Measurements from ENCODE around the gene REV1.
"Not testable (repeated sequence)": the region's sequence is repeated elsewhere in the genome, so short reads cannot be mapped to it uniquely, and the experiment has no call there.

REV1 gene

GRCh38 chr2:99388892-99389291 is 100.9 kb downstream of the REV1 start:
- no peak overlapping the region for H3K4me3 Mint-ChIP-seq
- H3K27ac Mint-ChIP-seq = no peak overlapping the region
- H3K4me1 Mint-ChIP-seq (ENCODE audit: low read depth) = no peaks in the 10 kb centered on the region
- H3K27me3 Mint-ChIP-seq = no peaks in the 10 kb centered on the region
- H3K9me3 Mint-ChIP-seq = no peaks in the 10 kb centered on the region
- peaks cover 64% of the 10 kb centered on the region for H3K36me3 Mint-ChIP-seq (ENCODE audit: low read depth)

- H3K27ac Mint-ChIP-seq = peak overlapping the region; percentile 47
- no peaks in the 10 kb centered on the region for H3K4me1 Mint-ChIP-seq (ENCODE audit: low read depth)
- peaks cover 78% of the 10 kb centered on the region for H3K36me3 Mint-ChIP-seq (ENCODE audit: low read depth)
- H3K9me3 Mint-ChIP-seq = no peaks in the 10 kb centered on the region
- no peaks in the 10 kb centered on the region for H3K27me3 Mint-ChIP-seq
- no peak overlapping the region for H3K4me3 Mint-ChIP-seq
These were observed 103.8 kb downstream of the REV1 start for GRCh38 chr2:99386011-99386410.

GRCh38 chr2:99382143-99382542 is 107.7 kb downstream of the REV1 start:
- Mint-ChIP-seq H3K4me3 (no peak overlapping the region), H3K36me3 (ENCODE audit: low read depth) (peaks cover 82% of the 10 kb centered on the region), H3K27ac (no peak overlapping the region), H3K27me3 (no peaks in the 10 kb centered on the region), H3K9me3 (no peaks in the 10 kb centered on the region), H3K4me1 (ENCODE audit: low read depth) (peaks cover 23% of the 10 kb centered on the region)

GRCh38 chr2:99380376-99381010 is 109.3 kb downstream of the REV1 start:
- Mint-ChIP-seq H3K36me3 (ENCODE audit: low read depth) (peaks cover 85% of the 10 kb centered on the region), H3K27ac (peak overlapping the region; percentile 34), H3K4me3 (no peak overlapping the region), H3K4me1 (ENCODE audit: low read depth) (peaks cover 31% of the 10 kb centered on the region), H3K27me3 (no peaks in the 10 kb centered on the region), H3K9me3 (no peaks in the 10 kb centered on the region)

- Mint-ChIP-seq H3K27me3 (no peaks in the 10 kb centered on the region), H3K9me3 (no peaks in the 10 kb centered on the region), H3K36me3 (ENCODE audit: low read depth) (peaks cover 94% of the 10 kb centered on the region), H3K4me1 (ENCODE audit: low read depth) (peaks cover 31% of the 10 kb centered on the region), H3K4me3 (no peak overlapping the region), H3K27ac (peak overlapping the region; percentile 23)
These were observed 111.9 kb downstream of the REV1 start for GRCh38 chr2:99377879-99378278.

GRCh38 chr2:99376254-99376864 is 113.5 kb downstream of the REV1 start:
- H3K27me3 Mint-ChIP-seq = no peaks in the 10 kb centered on the region
- H3K4me3 Mint-ChIP-seq = no peak overlapping the region
- peak overlapping the region; percentile 78 for H3K27ac Mint-ChIP-seq
- no peaks in the 10 kb centered on the region for H3K9me3 Mint-ChIP-seq
- peaks cover 31% of the 10 kb centered on the region for H3K4me1 Mint-ChIP-seq (ENCODE audit: low read depth)
- H3K36me3 Mint-ChIP-seq (ENCODE audit: low read depth) = peaks cover 93% of the 10 kb centered on the region

GRCh38 chr2:99374747-99375146 is 115.1 kb downstream of the REV1 start:
- H3K27me3 Mint-ChIP-seq = no peaks in the 10 kb centered on the region
- no peak overlapping the region for H3K4me3 Mint-ChIP-seq
- H3K9me3 Mint-ChIP-seq = no peaks in the 10 kb centered on the region
- peaks cover 22% of the 10 kb centered on the region for H3K4me1 Mint-ChIP-seq (ENCODE audit: low read depth)
- H3K36me3 Mint-ChIP-seq (ENCODE audit: low read depth) = peaks cover 88% of the 10 kb centered on the region
- H3K27ac Mint-ChIP-seq = peak overlapping the region; percentile 32

GRCh38 chr2:99373144-99373543 is 116.7 kb downstream of the REV1 start:
- Mint-ChIP-seq H3K9me3 (no peaks in the 10 kb centered on the region), H3K4me1 (ENCODE audit: low read depth) (peaks cover 18% of the 10 kb centered on the region), H3K27ac (no peak overlapping the region), H3K36me3 (ENCODE audit: low read depth) (peaks cover 89% of the 10 kb centered on the region), H3K27me3 (no peaks in the 10 kb centered on the region), H3K4me3 (no peak overlapping the region)

- not testable (repeated sequence) for H3K27ac Mint-ChIP-seq
- H3K36me3 Mint-ChIP-seq (ENCODE audit: low read depth) = peaks cover 85% of the 10 kb centered on the region
These were observed 121.0 kb downstream of the REV1 start for GRCh38 chr2:99368854-99369253.

GRCh38 chr2:99365661-99366060 is 124.2 kb downstream of the REV1 start:
- Mint-ChIP-seq H3K27ac (no peak overlapping the region), H3K36me3 (ENCODE audit: low read depth) (peaks cover 76% of the 10 kb centered on the region), H3K4me3 (no peak overlapping the region), H3K4me1 (ENCODE audit: low read depth) (no peaks in the 10 kb centered on the region), H3K9me3 (no peaks in the 10 kb centered on the region), H3K27me3 (no peaks in the 10 kb centered on the region)

More at GRCh38 chr2:99368854-99369253, 121.0 kb downstream of the REV1 start:
- H3K27me3 Mint-ChIP-seq; H3K4me3 Mint-ChIP-seq; H3K9me3 Mint-ChIP-seq; H3K4me1 Mint-ChIP-seq (ENCODE audit: low read depth): not testable (repeated sequence)

- H3K4me3 Mint-ChIP-seq = no peak overlapping the region
- peaks cover 47% of the 10 kb centered on the region for H3K4me1 Mint-ChIP-seq (ENCODE audit: low read depth)
- H3K36me3 Mint-ChIP-seq (ENCODE audit: low read depth) = peaks cover 36% of the 10 kb centered on the region
These were observed 133.0 kb downstream of the REV1 start for GRCh38 chr2:99356853-99357252.

GRCh38 chr2:99354825-99355224 is 135.0 kb downstream of the REV1 start:
- peaks cover 19% of the 10 kb centered on the region for H3K36me3 Mint-ChIP-seq (ENCODE audit: low read depth)
- not testable (repeated sequence) for H3K4me3 Mint-ChIP-seq, H3K9me3 Mint-ChIP-seq, H3K27ac Mint-ChIP-seq, H3K27me3 Mint-ChIP-seq
- H3K4me1 Mint-ChIP-seq (ENCODE audit: low read depth) = peaks cover 63% of the 10 kb centered on the region

More at GRCh38 chr2:99356853-99357252, 133.0 kb downstream of the REV1 start:
- Mint-ChIP-seq H3K9me3 (no peaks in the 10 kb centered on the region), H3K27me3 (no peaks in the 10 kb centered on the region), H3K27ac (no peak overlapping the region)

GRCh38 chr2:99354070-99354469 is 135.7 kb downstream of the REV1 start:
- H3K9me3 Mint-ChIP-seq = no peaks in the 10 kb centered on the region
- no peak overlapping the region for H3K4me3 Mint-ChIP-seq
- no peak overlapping the region for H3K27ac Mint-ChIP-seq

More at GRCh38 chr2:99354070-99354469, 135.7 kb downstream of the REV1 start:
- Mint-ChIP-seq H3K27me3 (no peaks in the 10 kb centered on the region), H3K36me3 (ENCODE audit: low read depth) (peaks cover 20% of the 10 kb centered on the region), H3K4me1 (ENCODE audit: low read depth) (peaks cover 70% of the 10 kb centered on the region)

All from stimulated activated naive CD8-positive, alpha-beta T cell treated with anti-CD3 and anti-CD28 coated beads, Interleukin-15, Interleukin-2, amounts not matched to agents 100 ng/mL and 50 ng/mL, for 24 hours (primary cell).